ENCODE data around the gene EME1.

The EME1 gene

DNA sequence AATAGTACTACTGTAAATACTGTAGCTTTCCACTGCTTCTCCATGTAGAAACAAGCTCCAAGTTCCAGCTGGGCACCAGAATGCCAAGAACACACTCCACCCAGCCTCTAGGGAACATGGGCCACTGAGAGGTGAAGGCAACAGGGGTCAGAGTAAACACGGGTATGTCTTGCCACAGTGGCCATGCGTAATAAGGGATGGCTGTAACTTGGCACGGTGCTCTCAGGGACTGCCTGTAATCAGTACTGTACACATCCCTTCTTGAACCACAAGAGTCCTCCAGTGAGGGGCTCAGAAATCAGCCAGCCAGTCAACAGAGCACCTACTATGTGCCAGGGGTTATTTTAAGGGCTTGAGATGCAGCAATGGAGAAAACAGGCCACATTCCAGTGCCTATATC, 13.5 kb downstream of the EME1 start:
- H3K4me3 Mint-ChIP-seq = no peak overlapping the region
- no peaks in the 10 kb centered on the region for H3K27me3 Mint-ChIP-seq (ENCODE audit: low read depth)
- H3K4me1 Mint-ChIP-seq = no peaks in the 10 kb centered on the region
- TF ChIP-seq, protein P1, sequence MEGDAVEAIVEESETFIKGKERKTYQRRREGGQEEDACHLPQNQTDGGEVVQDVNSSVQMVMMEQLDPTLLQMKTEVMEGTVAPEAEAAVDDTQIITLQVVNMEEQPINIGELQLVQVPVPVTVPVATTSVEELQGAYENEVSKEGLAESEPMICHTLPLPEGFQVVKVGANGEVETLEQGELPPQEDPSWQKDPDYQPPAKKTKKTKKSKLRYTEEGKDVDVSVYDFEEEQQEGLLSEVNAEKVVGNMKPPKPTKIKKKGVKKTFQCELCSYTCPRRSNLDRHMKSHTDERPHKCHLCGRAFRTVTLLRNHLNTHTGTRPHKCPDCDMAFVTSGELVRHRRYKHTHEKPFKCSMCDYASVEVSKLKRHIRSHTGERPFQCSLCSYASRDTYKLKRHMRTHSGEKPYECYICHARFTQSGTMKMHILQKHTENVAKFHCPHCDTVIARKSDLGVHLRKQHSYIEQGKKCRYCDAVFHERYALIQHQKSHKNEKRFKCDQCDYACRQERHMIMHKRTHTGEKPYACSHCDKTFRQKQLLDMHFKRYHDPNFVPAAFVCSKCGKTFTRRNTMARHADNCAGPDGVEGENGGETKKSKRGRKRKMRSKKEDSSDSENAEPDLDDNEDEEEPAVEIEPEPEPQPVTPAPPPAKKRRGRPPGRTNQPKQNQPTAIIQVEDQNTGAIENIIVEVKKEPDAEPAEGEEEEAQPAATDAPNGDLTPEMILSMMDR (IDR thresholded peaks at IDR 0.05; ENCODE audit: unreplicated experiment in 3 of 3) = no peak
- H3K27ac Mint-ChIP-seq = no peak overlapping the region
- H3K36me3 Mint-ChIP-seq (ENCODE audit: low read depth) = peaks cover 79% of the 10 kb centered on the region
- no peaks in the 10 kb centered on the region for H3K9me3 Mint-ChIP-seq

DNA sequence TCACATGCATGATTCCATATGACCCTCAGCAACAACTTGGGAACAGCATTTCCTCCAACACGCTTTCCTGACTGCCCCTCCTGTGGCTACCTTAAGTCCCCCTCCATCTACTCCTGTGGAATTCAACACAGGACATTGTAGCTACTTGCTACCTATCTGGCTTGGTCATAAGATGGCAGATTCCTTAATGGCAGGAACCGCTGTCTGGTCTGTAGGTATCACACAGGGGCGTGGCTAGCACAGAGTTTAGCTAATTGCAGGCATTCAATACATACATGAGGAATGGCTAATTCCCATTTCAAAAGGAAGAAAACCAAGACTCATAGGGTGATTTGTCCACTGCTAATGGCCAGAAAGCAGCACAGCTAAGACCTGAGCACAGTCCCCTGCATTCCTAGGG, 15.7 kb downstream of the EME1 start:
- Mint-ChIP-seq H3K9me3 (no peaks in the 10 kb centered on the region), H3K27me3 (ENCODE audit: low read depth) (no peaks in the 10 kb centered on the region), H3K4me1 (no peaks in the 10 kb centered on the region), H3K4me3 (no peak overlapping the region), H3K27ac (no peak overlapping the region), H3K36me3 (ENCODE audit: low read depth) (peaks cover 84% of the 10 kb centered on the region)
- TF ChIP-seq, protein P1 (IDR thresholded peaks at IDR 0.05; ENCODE audit: unreplicated experiment in 3 of 3) = no peak

GRCh38 chr17:50389534-50389933, 16.5 kb downstream of the EME1 start:
- no peaks in the 10 kb centered on the region for H3K9me3 Mint-ChIP-seq
- no peak overlapping the region for H3K4me3 Mint-ChIP-seq
- no peak overlapping the region for H3K27ac Mint-ChIP-seq
- H3K36me3 Mint-ChIP-seq (ENCODE audit: low read depth) = peaks cover 85% of the 10 kb centered on the region
- H3K27me3 Mint-ChIP-seq (ENCODE audit: low read depth) = no peaks in the 10 kb centered on the region
- no peaks in the 10 kb centered on the region for H3K4me1 Mint-ChIP-seq
- TF ChIP-seq, protein P1 (IDR thresholded peaks at IDR 0.05; ENCODE audit: unreplicated experiment in 3 of 3) = no peak

- Mint-ChIP-seq H3K4me3 (no peak overlapping the region), H3K9me3 (no peaks in the 10 kb centered on the region), H3K27me3 (ENCODE audit: low read depth) (no peaks in the 10 kb centered on the region), H3K4me1 (peaks cover 17% of the 10 kb centered on the region), H3K27ac (no peak overlapping the region), H3K36me3 (ENCODE audit: low read depth) (peaks cover 66% of the 10 kb centered on the region)
- TF ChIP-seq, protein P1 (IDR thresholded peaks at IDR 0.05; ENCODE audit: unreplicated experiment in 3 of 3) = no peak
Measured at GRCh38 chr17:50392621-50393020, 19.6 kb downstream of the EME1 start.

- TF ChIP-seq, protein P1 (IDR thresholded peaks at IDR 0.05; ENCODE audit: unreplicated experiment in 3 of 3) = no peak
- H3K27me3 Mint-ChIP-seq (ENCODE audit: low read depth) = no peaks in the 10 kb centered on the region
- no peak overlapping the region for H3K27ac Mint-ChIP-seq
- no peaks in the 10 kb centered on the region for H3K9me3 Mint-ChIP-seq
- peak overlapping the region; percentile 44 to 97 (median 62) for H3K4me3 Mint-ChIP-seq
- H3K36me3 Mint-ChIP-seq (ENCODE audit: low read depth) = peaks cover 57% of the 10 kb centered on the region
- peaks cover 17% of the 10 kb centered on the region for H3K4me1 Mint-ChIP-seq
Measured at GRCh38 chr17:50393700-50394099, 20.7 kb downstream of the EME1 start.

DNA sequence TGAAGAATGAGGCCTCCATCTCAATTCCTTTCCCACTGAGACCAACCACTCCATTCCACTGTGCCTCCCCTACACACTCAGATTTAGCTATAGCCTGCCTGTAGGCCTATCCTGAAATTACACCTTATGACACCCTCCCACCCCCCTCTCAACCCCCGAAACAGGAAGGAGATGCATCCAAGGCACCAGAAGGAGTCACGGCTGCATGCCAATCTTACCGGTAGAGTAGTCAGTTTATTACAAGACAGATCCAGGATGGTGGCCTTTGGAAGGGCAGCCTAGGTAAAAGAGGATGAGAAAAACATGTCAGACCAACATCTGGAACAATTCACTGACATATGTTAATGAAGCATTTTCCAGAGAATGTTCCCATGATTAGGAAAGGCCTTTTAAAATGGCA, 21.7 kb downstream of the EME1 start:
- peaks cover 48% of the 10 kb centered on the region for H3K36me3 Mint-ChIP-seq (ENCODE audit: low read depth)

More for the DNA sequence above, 21.7 kb downstream of the EME1 start:
- H3K27me3 Mint-ChIP-seq (ENCODE audit: low read depth) = no peaks in the 10 kb centered on the region
- H3K27ac Mint-ChIP-seq = no peak overlapping the region
- peaks cover 17% of the 10 kb centered on the region for H3K4me1 Mint-ChIP-seq
- H3K9me3 Mint-ChIP-seq = no peaks in the 10 kb centered on the region
- peak overlapping the region; percentile 96 to 98 (median 97) for H3K4me3 Mint-ChIP-seq
- TF ChIP-seq, protein P1 (IDR thresholded peaks at IDR 0.05; ENCODE audit: unreplicated experiment in 3 of 3) = no peak

Data from nephron (organoid).